K562 (cell line): ENCODE measurements around the gene S100A4. TPM values are rescaled to one million over a fixed set of nuclear protein-coding genes. Genes with fewer than 3 reads are reported as not detected.
A peak's percentile ranks its signal among the peaks of the same experiment; 100 is the strongest.

ENCODE experiments used
- ATAC-seq: fragments of 200-7000 bp; cut with Tn5 transposase; 3 replicates; pipeline ENCODE4 v1.9.1; 2020; ENCODE audit warnings: moderate library complexity
- BruUV-seq: library from RNA; stranded (reverse); fragments of 400-500 nt; replicated peaks from 2 replicates; lab custom pipeline; 2021; lab: Mats Ljungman, UMichigan
- CTCF ChIA-PET: fragments of 300-600 bp; formaldehyde crosslinking; extraction: SDS; loops from one replicate; lab custom pipeline; 2021; ENCODE audit warnings: low intra/inter-chr PET ratio; lab: Yijun Ruan, JAX
- POLR2A ChIA-PET: fragments of 300-600, 350-650 bp; sonication (Branson Sonifier 250); formaldehyde crosslinking; extraction: SDS; loops from one replicate; lab custom pipeline; 2021; ENCODE audit warnings: antibody characterized with exemption, inconsistent platforms; lab: Yijun Ruan, JAX
- DNase-seq, 4 experiments: peaks; one replicate each; pipeline versions ENCODE4 v3.0.0 to v3.0.0-alpha.2; 2011 to 2018; ENCODE audit warnings: low spot score in 3 of 4, mixed read lengths in 3 of 4; ENCODE audit errors: extremely low read depth in 1 of 4
- FAIRE-seq: peaks from 2 replicates; lab custom pipeline; 2011; peaks lifted over from hg19 to GRCh38; lab: Jason Lieb, UNC
- H2AFZ ChIP-seq: 2 replicates; pipeline ENCODE4 v1.6.0; 2011; ENCODE audit warnings: low read depth, low read length, control low read depth, inconsistent platforms
- H3K27ac ChIP-seq: fragments of 200-600 bp; 3 replicates; pipeline ENCODE4 v1.8.0; 2011; ENCODE audit warnings: low read depth, mild to moderate bottlenecking, control low read depth, inconsistent platforms, low read length, moderate library complexity, mixed read lengths; ENCODE audit errors: extremely low read depth
- H3K27me3 ChIP-seq, 2 experiments: fragments of 300-600 bp in 1 of 2; 2 replicates in 1 of 2; 3 replicates in 1 of 2; pipeline versions ENCODE4 v1.6.0 to v1.8.0; 2011; ENCODE audit warnings: inconsistent platforms in 2 of 2, low read length in 2 of 2, mild to moderate bottlenecking in 1 of 2, mixed read lengths in 1 of 2, moderate library complexity in 1 of 2; ENCODE audit not compliant: control insufficient read depth in 2 of 2, insufficient read depth in 2 of 2
- H3K36me3 ChIP-seq: fragments of 300-600 bp; 3 replicates; pipeline ENCODE4 v1.8.0; 2011; ENCODE audit warnings: mild to moderate bottlenecking, low read length, inconsistent platforms; ENCODE audit not compliant: control insufficient read depth, insufficient read depth
- H3K4me1 ChIP-seq, 2 experiments: fragments of 200-600 bp in 1 of 2; replicated peaks in 1 of 2; 2 replicates in 1 of 2; 3 replicates in 1 of 2; pipeline versions ENCODE4 v1.5.1 to v1.8.0; 2011; ENCODE audit warnings: inconsistent platforms in 2 of 2, low read length in 2 of 2, mild to moderate bottlenecking in 1 of 2, mixed read lengths in 1 of 2, moderate library complexity in 1 of 2; ENCODE audit not compliant: control insufficient read depth in 2 of 2, insufficient read depth in 2 of 2
- H3K4me2 ChIP-seq: 2 replicates; pipeline ENCODE4 v1.6.1; 2011; ENCODE audit warnings: low read length, control low read depth, inconsistent platforms, mixed read lengths; ENCODE audit not compliant: insufficient read depth
- H3K4me3 ChIP-seq: fragments of 200-600 bp; sonication (generic), shearing (Covaris generic); 2 replicates; pipeline ENCODE4 v1.5.1; 2016; ENCODE audit warnings: control low read depth, inconsistent platforms
- H3K79me2 ChIP-seq: fragments of 200-600 bp; 3 replicates; pipeline ENCODE4 v1.8.0; 2011; ENCODE audit warnings: low read length, inconsistent platforms; ENCODE audit not compliant: control insufficient read depth, insufficient read depth
- H3K9ac ChIP-seq, 2 experiments: 2 replicates each; pipeline versions ENCODE4 v1.6.0 to v1.6.1; 2011; ENCODE audit warnings: low read depth in 2 of 2, low read length in 2 of 2, control low read depth in 1 of 2, inconsistent platforms in 1 of 2, mild to moderate bottlenecking in 1 of 2, mixed read lengths in 1 of 2; ENCODE audit not compliant: insufficient read depth in 1 of 2
- H3K9me1 ChIP-seq: one replicate; pipeline ENCODE4 v1.6.0; 2011; ENCODE audit warnings: inconsistent platforms, mild to moderate bottlenecking, low read length, moderate library complexity; ENCODE audit not compliant: control insufficient read depth, insufficient read depth
- H3K9me3 ChIP-seq: replicated peaks from 2 replicates; pipeline ENCODE4 v1.5.1; 2011; ENCODE audit warnings: low read depth, low read length, inconsistent platforms; ENCODE audit not compliant: control insufficient read depth, insufficient read depth
- H4K20me1 ChIP-seq: replicated peaks from 2 replicates; pipeline ENCODE4 v1.6.1; 2011; ENCODE audit warnings: low read length, inconsistent platforms, mixed read lengths; ENCODE audit not compliant: control insufficient read depth, insufficient read depth
- JUNB ChIP-seq: fragments of 450-650 bp; formaldehyde crosslinking; conservative IDR thresholded peaks from 2 replicates; pipeline ENCODE4 v1.4.0; 2020; ENCODE audit warnings: mild to moderate bottlenecking
- LARP7 ChIP-seq: fragments of 450-650 bp; IDR thresholded peaks from 2 replicates; pipeline ENCODE4 v1.6.1; 2016
- WGBS: fragments of 100-300 bp; shearing (Covaris generic); methylation state at CpG from one replicate; pipeline ENCODE4 v1.1.6; 2016; ENCODE audit warnings: low coverage, mixed read lengths; ENCODE audit not compliant: insufficient coverage; ENCODE audit errors: missing lambda C conversion rate; 5-methylcytosine and 5-hydroxymethylcytosine counted together
- in situ Hi-C: fragments of 300-500 bp; cut with MboI; formaldehyde crosslinking; loops from 4 replicates; pipeline ENCODE4 v1.15.0; 2018; ENCODE audit warnings: inconsistent platforms, mixed read lengths
- intact Hi-C: fragments of 100-400 bp; cut with micrococcal nuclease; formaldehyde crosslinking; loops from 2 replicates; pipeline ENCODE4 v1.14.2; 2022
- polyA plus RNA-seq, 8 experiments: library from polyadenylated mRNA; depleted of rRNA in 4 of 8; stranded (reverse) in 5 of 8; unstranded in 3 of 8; fragments of >200 nt; fragmentation: Nextera tagmentation in 2 of 8; fragmentation: Illumina TruSeq in 1 of 8; extraction: Ambion mirVana in 2 of 8; extraction: Trizol in 1 of 8; gene quantifications; 2 replicates each; pipeline versions ENCODE4 v1.2.1 to v1.2.3, GENCODE V29; 2011 to 2014; ENCODE audit warnings: inconsistent platforms in 1 of 8, missing spikeins in 1 of 8
- total RNA-seq, 7 experiments: library from RNA; depleted of rRNA in 6 of 7; stranded (reverse); fragments of >200 nt in 6 of 7; fragmentation: Illumina TruSeq in 2 of 7; extraction: Trizol in 2 of 7; gene quantifications; 2 replicates each; pipeline versions ENCODE4 v1.2.1 to v1.2.3, GENCODE V29; 2011 to 2021; ENCODE audit warnings: low replicate concordance in 1 of 7
- TF ChIP-seq, protein P1 (sequence below): fragments of 250-450 bp; sonication (Bioruptor Pico); IDR thresholded peaks from 2 replicates; pipeline ENCODE4 v1.4.0; 2020; ENCODE audit warnings: mild to moderate bottlenecking, moderate library complexity

The S100A4 gene
- total and polyA plus RNA-seq, 9 of the 15 experiments (the other 6 are each of a cell fraction or from before 2014, with no cell fraction given), result 3.7 to 20.1 (median 11.2) TPM

DNA sequence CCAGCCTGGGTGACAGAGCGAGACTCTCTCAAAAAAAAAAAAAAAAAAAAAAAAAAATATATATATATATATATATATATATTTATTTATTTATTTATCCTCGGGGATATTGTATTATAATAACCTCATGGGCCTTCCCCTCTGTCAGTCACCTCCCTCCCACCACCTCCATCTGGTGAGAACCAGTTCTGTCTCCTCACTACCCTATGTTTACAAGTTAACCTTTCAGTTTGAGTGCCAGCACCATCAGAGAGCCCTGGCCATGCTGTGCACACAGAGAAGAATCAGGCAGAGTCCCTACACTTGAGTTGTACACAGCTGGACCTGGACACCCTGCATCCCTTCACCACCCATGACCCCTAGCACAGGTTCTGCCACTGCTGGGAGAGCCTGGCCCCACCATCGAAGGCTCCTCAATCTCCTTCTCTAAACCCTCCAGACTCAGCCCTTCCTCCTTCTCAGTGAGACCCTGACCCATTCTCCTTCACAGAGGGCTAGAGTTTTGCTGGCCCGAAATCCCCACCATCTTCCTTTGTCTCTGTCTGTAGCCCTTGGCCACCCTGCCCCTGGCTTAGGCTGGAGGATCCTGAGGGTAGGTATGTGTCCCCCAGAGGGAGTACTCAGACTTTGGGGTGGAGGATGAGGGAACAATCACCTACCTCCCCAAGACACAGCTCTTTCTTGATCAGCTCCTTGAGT lies 6.1 kb downstream of the S100A4 start:
- peaks cover 69 to 74% of the 10 kb centered on the region in 2 experiments for H3K4me1 ChIP-seq

More for the DNA sequence above, 6.1 kb downstream of the S100A4 start:
- WGBS, result 83% methylated on average over 2 of the region's 4 CpGs
- CTCF ChIA-PET, result no interaction called here
- Histone ChIP-seq H3K9ac (no peak overlapping the region; a peak in 1 of 4 replicates), H3K9me1 (no peaks in the 10 kb centered on the region), H3K36me3 (no peaks in the 10 kb centered on the region), H3K4me3 (no peak overlapping the region), H3K79me2 (no peaks in the 10 kb centered on the region; the same call in 2 of the 3 replicates), H2AFZ (peak overlapping the region; percentile 69), H3K27ac (no peak overlapping the region; the same call in 2 of the 3 replicates), H3K27me3 (no peaks in the 10 kb centered on the region), H3K9me3 (no peaks in the 10 kb centered on the region), H3K4me2 (no peak overlapping the region), H4K20me1 (no peaks in the 10 kb centered on the region)
- no peak for ATAC-seq
- BruUV-seq, result no TSS peak
- no peak for DNase-seq
- POLR2A ChIA-PET, result interaction anchor here (0.6 to 2.6 kb wide), 4 partner anchors 13 to 87 kb away, joined by 3 to 13 read pairs (median 4); partner anchors contain the start of gene S100A13
- no peak for TF ChIP-seq JUNB (CRISPR knock-in tag)
- TF ChIP-seq LARP7, result no peak
- TF ChIP-seq, protein P1, sequence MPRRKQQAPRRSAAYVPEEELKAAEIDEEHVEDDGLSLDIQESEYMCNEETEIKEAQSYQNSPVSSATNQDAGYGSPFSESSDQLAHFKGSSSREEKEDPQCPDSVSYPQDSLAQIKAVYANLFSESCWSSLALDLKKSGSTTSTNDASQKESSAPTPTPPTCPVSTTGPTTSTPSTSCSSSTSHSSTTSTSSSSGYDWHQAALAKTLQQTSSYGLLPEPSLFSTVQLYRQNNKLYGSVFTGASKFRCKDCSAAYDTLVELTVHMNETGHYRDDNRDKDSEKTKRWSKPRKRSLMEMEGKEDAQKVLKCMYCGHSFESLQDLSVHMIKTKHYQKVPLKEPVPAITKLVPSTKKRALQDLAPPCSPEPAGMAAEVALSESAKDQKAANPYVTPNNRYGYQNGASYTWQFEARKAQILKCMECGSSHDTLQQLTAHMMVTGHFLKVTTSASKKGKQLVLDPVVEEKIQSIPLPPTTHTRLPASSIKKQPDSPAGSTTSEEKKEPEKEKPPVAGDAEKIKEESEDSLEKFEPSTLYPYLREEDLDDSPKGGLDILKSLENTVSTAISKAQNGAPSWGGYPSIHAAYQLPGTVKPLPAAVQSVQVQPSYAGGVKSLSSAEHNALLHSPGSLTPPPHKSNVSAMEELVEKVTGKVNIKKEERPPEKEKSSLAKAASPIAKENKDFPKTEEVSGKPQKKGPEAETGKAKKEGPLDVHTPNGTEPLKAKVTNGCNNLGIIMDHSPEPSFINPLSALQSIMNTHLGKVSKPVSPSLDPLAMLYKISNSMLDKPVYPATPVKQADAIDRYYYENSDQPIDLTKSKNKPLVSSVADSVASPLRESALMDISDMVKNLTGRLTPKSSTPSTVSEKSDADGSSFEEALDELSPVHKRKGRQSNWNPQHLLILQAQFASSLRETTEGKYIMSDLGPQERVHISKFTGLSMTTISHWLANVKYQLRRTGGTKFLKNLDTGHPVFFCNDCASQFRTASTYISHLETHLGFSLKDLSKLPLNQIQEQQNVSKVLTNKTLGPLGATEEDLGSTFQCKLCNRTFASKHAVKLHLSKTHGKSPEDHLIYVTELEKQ, result no peak
- FAIRE-seq, result no peak
- intact Hi-C loops (loop anchor here (2.0 kb wide), 1 partner anchor 29 kb away; no protein-coding TSS in a partner anchor), in situ Hi-C loops (no loop called here)
